PFSK-1 (cell line): Measurements from ENCODE around the gene ITM2B.

Source experiments
- FOXP2 ChIP-seq: optimal IDR thresholded peaks from 2 replicates; pipeline ENCODE3; 2011; ENCODE audit warnings: borderline replicate concordance, control low read depth, inconsistent platforms; ENCODE audit not compliant: insufficient read depth; ENCODE audit errors: extremely low read length, extremely low read depth
- POLR2AphosphoS5 ChIP-seq: IDR thresholded peaks from 2 replicates; pipeline ENCODE4 v1.6.1; 2012; ENCODE audit warnings: low read depth, mild to moderate bottlenecking, control low read depth, low read length, moderate library complexity
- REST ChIP-seq, 2 experiments: IDR thresholded peaks; 2 replicates each; pipeline versions ENCODE4 v1.6.1 to v1.8.0; 2011 to 2012; ENCODE audit warnings: low read depth in 2 of 2, low read length in 2 of 2, control low read depth in 1 of 2, inconsistent platforms in 1 of 2, mild to moderate bottlenecking in 1 of 2, moderate library complexity in 1 of 2; ENCODE audit not compliant: insufficient read depth in 1 of 2
- SIN3A ChIP-seq: IDR thresholded peaks from 2 replicates; pipeline ENCODE4 v1.6.1; 2012; ENCODE audit warnings: mild to moderate bottlenecking, low read length, moderate library complexity, borderline replicate concordance; ENCODE audit not compliant: insufficient read depth
- TAF1 ChIP-seq: IDR thresholded peaks from 2 replicates; pipeline ENCODE4 v1.6.1; 2012; ENCODE audit warnings: low read length, control low read depth, borderline replicate concordance; ENCODE audit not compliant: insufficient read depth

The ITM2B gene

DNA sequence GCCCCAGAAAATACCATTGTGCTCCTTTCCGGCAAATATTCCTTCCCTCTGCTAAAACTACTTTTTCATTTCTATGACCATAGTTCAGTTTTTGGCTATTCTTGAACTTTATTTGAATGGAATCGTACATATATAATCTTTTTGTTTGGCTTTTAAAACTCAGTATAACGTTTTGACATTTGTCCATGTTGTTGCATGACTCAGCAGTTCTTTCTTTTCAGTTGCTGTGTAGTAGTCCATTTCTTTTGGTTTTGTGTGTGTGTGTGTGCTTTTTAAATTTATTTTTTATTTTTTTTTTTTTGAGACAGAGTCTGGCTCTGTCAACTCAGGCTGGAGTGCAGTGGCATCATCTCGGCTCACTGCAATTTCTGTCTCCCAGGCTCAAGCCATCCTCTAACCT is 35.0 kb downstream of the ITM2B start:
- TF ChIP-seq FOXP2 (no peak), TAF1 (no peak), SIN3A (no peak), REST (IDR thresholded peaks at IDR 0.05; ENCODE audit: insufficient read depth in 1 of 2, low read depth in 2 of 2, low read length in 2 of 2) (no peak)

- TF ChIP-seq FOXP2 = no peak
- TF ChIP-seq POLR2AphosphoS5 = no peak
- TF ChIP-seq SIN3A = no peak
- no peak for TF ChIP-seq REST (IDR thresholded peaks at IDR 0.05; ENCODE audit: insufficient read depth in 1 of 2, low read depth in 2 of 2, low read length in 2 of 2)
Measured at GRCh38 chr13:48273346-48273745, 40.3 kb downstream of the ITM2B start.

- no peak for TF ChIP-seq FOXP2
- no peak for TF ChIP-seq TAF1
- TF ChIP-seq POLR2AphosphoS5 = no peak
- TF ChIP-seq SIN3A = no peak
- no peak for TF ChIP-seq REST (IDR thresholded peaks at IDR 0.05; ENCODE audit: insufficient read depth in 1 of 2, low read depth in 2 of 2, low read length in 2 of 2)
Measured at GRCh38 chr13:48275507-48275906, 42.5 kb downstream of the ITM2B start.

GRCh38 chr13:48278806-48279205 is 45.8 kb downstream of the ITM2B start:
- TF ChIP-seq FOXP2 = no peak
- TF ChIP-seq SIN3A = no peak
- TF ChIP-seq POLR2AphosphoS5 = no peak
- no peak for TF ChIP-seq TAF1
- TF ChIP-seq REST (IDR thresholded peaks at IDR 0.05; ENCODE audit: insufficient read depth in 1 of 2, low read depth in 2 of 2, low read length in 2 of 2) = no peak

- TF ChIP-seq FOXP2 (no peak), REST (IDR thresholded peaks at IDR 0.05; ENCODE audit: insufficient read depth in 1 of 2, low read depth in 2 of 2, low read length in 2 of 2) (no peak), POLR2AphosphoS5 (no peak), SIN3A (no peak), TAF1 (no peak)
Measured at GRCh38 chr13:48281556-48281955, 48.5 kb downstream of the ITM2B start.
